K562 (cell line): ENCODE data around the gene CHST14. TPM values are rescaled to one million over a fixed set of nuclear protein-coding genes. Genes with fewer than 3 reads are reported as not detected.
A peak's percentile ranks its signal among the peaks of the same experiment; 100 is the strongest.

ENCODE experiments used
- DPF2 ChIP-seq: fragments of 450-650 bp; IDR thresholded peaks from 2 replicates; pipeline ENCODE4 v1.6.1; 2016
- ELF4 ChIP-seq: fragments of 450-650 bp; formaldehyde crosslinking; IDR thresholded peaks from 2 replicates; pipeline ENCODE4 v1.4.0; 2022; ENCODE audit warnings: missing genetic modification characterization
- GTF3C2 ChIP-seq: IDR thresholded peaks from 3 replicates; pipeline ENCODE4 v1.6.1; 2011; ENCODE audit warnings: borderline replicate concordance, mild to moderate bottlenecking, moderate library complexity; ENCODE audit not compliant: insufficient read length; ENCODE audit errors: extremely low read depth
- HDAC8 ChIP-seq: fragments of 450-650 bp; IDR thresholded peaks from 2 replicates; pipeline ENCODE4 v1.6.1; 2016; ENCODE audit warnings: mild to moderate bottlenecking, missing genetic modification characterization, moderate library complexity, missing compliant biosample characterization
- L3MBTL2 ChIP-seq: fragments of 450-650 bp; IDR thresholded peaks from 2 replicates; pipeline ENCODE4 v1.6.1; 2016; ENCODE audit warnings: mild to moderate bottlenecking, moderate library complexity
- MYNN ChIP-seq, 2 experiments: sonication (generic); formaldehyde crosslinking in 1 of 2; IDR thresholded peaks; 2 replicates each; pipeline versions ENCODE4 v1.5.0 to v1.6.1; 2016 to 2020; ENCODE audit warnings: antibody characterized with exemption in 1 of 2, missing genetic modification reagents in 1 of 2
- NFXL1 ChIP-seq: fragments of 450-650 bp; formaldehyde crosslinking; IDR thresholded peaks from 2 replicates; pipeline ENCODE4 v1.4.0; 2021; ENCODE audit warnings: mild to moderate bottlenecking
- PBX2 ChIP-seq, 2 experiments: IDR thresholded peaks in 1 of 2; conservative IDR thresholded peaks in 1 of 2; 2 replicates each; pipeline ENCODE4 v1.6.1; 2016; ENCODE audit warnings: low read depth in 2 of 2, mild to moderate bottlenecking in 1 of 2, missing compliant biosample characterization in 1 of 2, missing genetic modification characterization in 1 of 2, moderate library complexity in 1 of 2
- PHF21A ChIP-seq: fragments of 450-650 bp; IDR thresholded peaks from 2 replicates; pipeline ENCODE4 v1.6.1; 2017; ENCODE audit warnings: low read depth, borderline replicate concordance
- POLR2AphosphoS5 ChIP-seq: IDR thresholded peaks from 2 replicates; pipeline ENCODE4 v1.6.1; 2011; ENCODE audit warnings: mild to moderate bottlenecking, low read depth, low read length, moderate library complexity; ENCODE audit not compliant: control insufficient read depth, insufficient read depth
- PRDM10 ChIP-seq: fragments of 450-650 bp; IDR thresholded peaks from 2 replicates; pipeline ENCODE4 v1.6.1; 2018; ENCODE audit not compliant: partially characterized antibody
- PRMT5 ChIP-seq: sonication (generic); formaldehyde crosslinking; IDR thresholded peaks from 2 replicates; pipeline ENCODE4 v1.5.0; 2020; ENCODE audit warnings: missing genetic modification reagents
- SMAD4 ChIP-seq: fragments of 250-450 bp; sonication (Bioruptor Pico); conservative IDR thresholded peaks from 2 replicates; pipeline ENCODE4 v1.8.0; 2021; ENCODE audit warnings: inconsistent platforms, mild to moderate bottlenecking, moderate library complexity
- SMARCA4 ChIP-seq: fragments of 450-650 bp; IDR thresholded peaks from 2 replicates; pipeline ENCODE4 v1.6.1; 2016
- SMC3 ChIP-seq: conservative IDR thresholded peaks from 2 replicates; pipeline ENCODE4 v1.6.1; 2011; ENCODE audit warnings: low read depth, low read length, improper control_type of control experiment; ENCODE audit not compliant: insufficient read depth
- ZNF174 ChIP-seq: fragments of 250-450 bp; sonication (Bioruptor Pico); IDR thresholded peaks from 2 replicates; pipeline ENCODE4 v1.4.0; 2020; ENCODE audit warnings: mild to moderate bottlenecking
- ZNF583 ChIP-seq: fragments of 250-450 bp; sonication (Bioruptor Pico); IDR thresholded peaks from 2 replicates; pipeline ENCODE4 v1.4.0; 2020
- ZNF639 ChIP-seq, 2 experiments: fragments of 200-800 bp in 1 of 2; sonication (Bioruptor generic) in 1 of 2; sonication (generic) in 1 of 2; formaldehyde crosslinking in 1 of 2; IDR thresholded peaks in 1 of 2; conservative IDR thresholded peaks in 1 of 2; 2 replicates each; pipeline versions ENCODE4 v1.5.0 to v1.6.1; 2016 to 2020; ENCODE audit warnings: missing compliant biosample characterization in 1 of 2, missing genetic modification characterization in 1 of 2, missing genetic modification reagents in 1 of 2
- polyA plus RNA-seq, 8 experiments: library from polyadenylated mRNA; depleted of rRNA in 4 of 8; stranded (reverse) in 5 of 8; unstranded in 3 of 8; fragments of >200 nt; fragmentation: Nextera tagmentation in 2 of 8; fragmentation: Illumina TruSeq in 1 of 8; extraction: Ambion mirVana in 2 of 8; extraction: Trizol in 1 of 8; gene quantifications; 2 replicates each; pipeline versions ENCODE4 v1.2.1 to v1.2.3, GENCODE V29; 2011 to 2014; ENCODE audit warnings: inconsistent platforms in 1 of 8, missing spikeins in 1 of 8
- total RNA-seq, 7 experiments: library from RNA; depleted of rRNA in 6 of 7; stranded (reverse); fragments of >200 nt in 6 of 7; fragmentation: Illumina TruSeq in 2 of 7; extraction: Trizol in 2 of 7; gene quantifications; 2 replicates each; pipeline versions ENCODE4 v1.2.1 to v1.2.3, GENCODE V29; 2011 to 2021; ENCODE audit warnings: low replicate concordance in 1 of 7

Gene CHST14
- total and polyA plus RNA-seq, 9 of the 15 experiments (the other 6 are each of a cell fraction or from before 2014, with no cell fraction given) = 1.6 to 12.1 (median 4.5) TPM

GRCh38 chr15:40427188-40427587, 43.6 kb upstream of the CHST14 start (continued):
- TF ChIP-seq GTF3C2 = no peak
- peak; percentile 88 for TF ChIP-seq DPF2
- TF ChIP-seq L3MBTL2 = peak; percentile 45
- TF ChIP-seq ZNF639 (CRISPR knock-in tag; conservative IDR thresholded peaks at IDR 0.05 in 1 of 2, IDR thresholded peaks at IDR 0.05 in 1 of 2) = no peak
- TF ChIP-seq ELF4 = no peak
- TF ChIP-seq POLR2AphosphoS5 = peak; percentile 79; the same call in 1 of the 2 replicates
- no peak for TF ChIP-seq ZNF174 (CRISPR knock-in tag)
- no peak for TF ChIP-seq ZNF583
- peak; percentile 60 for TF ChIP-seq SMAD4 (CRISPR knock-in tag)
- no peak for TF ChIP-seq SMC3
- no peak for TF ChIP-seq PRMT5 (CRISPR knock-in tag)
- TF ChIP-seq NFXL1 = no peak
- no peak for TF ChIP-seq HDAC8
- TF ChIP-seq PHF21A = no peak
- peak; percentile 79; the same call in 1 of the 2 replicates for TF ChIP-seq MYNN (IDR thresholded peaks at IDR 0.05)
- no peak for TF ChIP-seq MYNN (CRISPR knock-in tag; IDR thresholded peaks at IDR 0.05)
- no peak for TF ChIP-seq PBX2 (CRISPR knock-in tag; IDR thresholded peaks at IDR 0.05; ENCODE audit: low read depth)
- no peak for TF ChIP-seq PBX2 (tag; conservative IDR thresholded peaks at IDR 0.05; ENCODE audit: low read depth)
- TF ChIP-seq PRDM10 = no peak
- peak; percentile 78 for TF ChIP-seq SMARCA4
